Pulmonary artery endothelial cell (primary cell): ENCODE data around the gene GLB1L2. TPM values are rescaled to one million over a fixed set of nuclear protein-coding genes. Genes with fewer than 3 reads are reported as not detected.

Experiments used
- DNase-seq: peaks from one replicate; pipeline ENCODE4 v3.0.0-alpha.2; 2011; ENCODE audit warnings: low read depth, low spot score
- total RNA-seq: library from RNA; depleted of rRNA; stranded (reverse); fragments of >200 nt; gene quantifications from 2 replicates; pipeline ENCODE4 v1.2.3, GENCODE V29; 2014

GLB1L2 gene
- total RNA-seq, 1 donor from 2014 or later: 0.59 TPM

- DNase-seq: no peak
These were observed 86.4 kb downstream of the GLB1L2 start for GRCh38 chr11:134417871-134418840.

GRCh38 chr11:134423106-134423505, 91.3 kb downstream of the GLB1L2 start:
- DNase-seq: no peak

- no peak for DNase-seq
These were observed 93.6 kb downstream of the GLB1L2 start for GRCh38 chr11:134425413-134425812.

Other genes starting within 250 kb of the GLB1L2 start
- 20.6 and 29.9 TPM in 2 replicates for gene NCAPD3, start 108.0 kb upstream of the GLB1L2 start, total RNA-seq
- 28.9 and 39.3 TPM in 2 replicates for gene VPS26B, start 107.3 kb upstream of the GLB1L2 start, total RNA-seq
- gene THYN1, start 78.6 kb upstream of the GLB1L2 start, total RNA-seq: 76.8 and 82.0 TPM in 2 replicates
- 21.3 and 25.1 TPM in 2 replicates for gene ACAD8, start 78.4 kb upstream of the GLB1L2 start, total RNA-seq
- not detected in 2 replicates for gene GLB1L3, start 55.6 kb upstream of the GLB1L2 start, total RNA-seq
- gene B3GAT1, start 80.3 kb downstream of the GLB1L2 start, total RNA-seq: not detected in 2 replicates